ENCODE data around the gene SIPA1L3.
"Not testable (repeated sequence)": the region's sequence is repeated elsewhere in the genome, so short reads cannot be mapped to it uniquely, and the experiment has no call there.

Gene SIPA1L3

DNA sequence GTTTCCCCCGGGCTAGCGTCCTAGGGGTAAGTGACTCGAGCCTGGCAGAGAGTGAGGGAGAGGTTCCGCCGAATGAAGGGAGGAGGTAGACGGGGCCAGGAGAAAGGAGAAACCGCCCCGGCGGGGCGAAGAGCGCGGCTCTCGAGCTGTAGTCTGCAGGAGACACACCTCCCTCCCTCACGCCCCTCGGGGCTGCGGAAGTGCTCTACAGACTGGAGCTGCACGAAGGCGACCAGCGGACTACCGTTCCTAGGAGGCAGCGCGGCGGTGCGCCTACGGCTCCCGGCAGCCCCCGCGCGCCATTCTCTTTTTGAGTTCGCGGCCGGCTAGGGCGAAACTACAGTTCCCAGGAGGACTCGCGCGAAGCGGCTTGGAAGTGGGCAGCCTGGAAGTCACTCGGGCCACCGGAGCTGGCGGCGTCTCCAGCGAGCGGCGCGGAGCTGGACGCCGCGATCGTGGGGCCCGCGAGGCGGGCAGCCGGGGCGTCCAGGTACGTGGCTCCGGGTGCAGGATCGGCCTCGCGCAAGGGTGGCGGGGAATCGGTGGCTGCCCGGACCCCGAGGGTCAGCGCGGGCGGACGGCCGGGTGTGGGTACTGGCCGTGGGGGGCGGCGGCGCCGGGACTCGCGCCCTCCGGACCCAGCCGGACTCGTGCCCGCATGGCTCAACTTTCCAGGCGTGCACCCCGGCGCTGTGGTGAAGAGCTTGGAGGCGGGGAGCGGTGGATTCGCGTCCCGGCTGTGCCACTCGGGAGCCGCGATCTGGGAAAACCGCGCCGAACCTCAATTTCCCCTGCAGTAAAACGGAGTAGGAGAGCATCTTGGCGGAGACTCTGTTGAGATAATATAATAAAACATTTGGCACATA lies at the start of gene SIPA1L3:
SIPA1L3 (plus strand) TSS at position 340 of the 866 bp plus-strand sequence. CDS start 174,358 bp downstream, outside the sequence.
- peak; percentile 95 for DNase-seq (ENCODE audit: low spot score)

GRCh38 chr19:37864501-37864900 lies 42.5 kb upstream of the SIPA1L3 start:
- no peak for DNase-seq (ENCODE audit: low spot score)

GRCh38 chr19:37865930-37866329 lies 41.1 kb upstream of the SIPA1L3 start:
- not testable (repeated sequence) for DNase-seq (ENCODE audit: low spot score)

DNA sequence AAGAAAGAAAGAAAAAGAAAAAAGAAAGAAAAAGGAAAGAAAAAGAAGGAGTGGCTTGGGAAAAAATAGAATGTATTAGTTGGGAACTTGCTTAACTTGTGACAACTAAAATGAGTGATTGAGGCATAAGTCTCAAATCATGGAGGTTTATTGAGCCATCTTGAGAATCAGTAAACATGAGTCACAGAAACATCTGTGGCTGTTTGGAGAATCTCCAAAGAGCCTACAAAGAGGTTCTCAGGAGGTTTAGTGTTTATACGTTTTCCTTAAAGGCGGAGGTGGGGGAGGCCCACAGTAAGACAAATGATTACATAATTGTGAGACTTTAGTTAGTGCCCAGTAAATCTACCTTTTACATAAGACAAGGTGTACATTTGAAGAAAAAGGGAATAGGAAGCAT lies 39.2 kb upstream of the SIPA1L3 start:
- no peak for DNase-seq (ENCODE audit: low spot score)

DNA sequence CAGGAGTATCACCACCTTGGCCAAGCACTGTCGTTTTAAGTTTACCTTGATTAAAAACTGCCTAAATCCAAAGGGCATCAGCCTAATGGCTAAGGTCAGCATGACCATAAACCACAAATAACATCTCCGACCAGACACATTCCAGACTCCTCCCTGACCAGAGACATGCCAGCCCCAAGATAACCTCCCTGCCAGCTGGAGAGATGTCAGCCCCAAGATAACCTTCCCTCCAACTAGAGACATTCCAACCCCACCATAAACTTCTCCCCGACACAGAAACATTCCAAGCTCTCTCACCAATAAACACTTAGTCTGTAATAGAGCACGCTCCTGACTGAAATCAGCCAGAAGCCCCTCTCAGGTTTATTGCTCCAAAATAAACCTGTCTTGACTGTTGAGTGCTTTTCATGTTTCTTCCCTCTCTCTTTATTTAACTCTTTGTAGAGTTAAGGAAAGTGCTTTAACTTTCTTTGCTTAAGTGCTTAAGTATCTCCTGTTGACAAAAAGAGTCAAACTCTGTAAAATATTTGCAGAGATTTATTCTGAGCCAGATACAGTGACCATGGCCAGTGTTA lies 37.2 kb upstream of the SIPA1L3 start:
- DNase-seq (ENCODE audit: low spot score) = no peak

DNA sequence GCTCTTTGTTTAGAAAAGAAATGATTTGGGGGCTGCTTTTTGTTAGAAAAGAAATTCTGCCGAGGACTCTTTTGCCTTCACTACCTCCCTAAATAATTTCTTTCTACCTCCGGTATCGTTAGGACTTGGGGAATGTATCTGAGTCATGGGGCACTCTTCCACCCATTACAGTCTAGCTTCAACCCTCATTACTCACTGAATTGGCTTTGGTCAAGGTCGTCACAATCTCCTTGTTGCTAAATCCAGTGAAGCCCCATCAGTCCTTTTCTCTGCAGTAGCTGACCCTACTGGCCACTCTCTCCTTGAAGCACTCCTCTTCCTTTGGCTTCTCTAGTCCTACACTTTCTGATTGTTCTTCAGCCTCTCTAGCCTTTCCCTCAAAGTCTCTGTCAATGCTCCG lies 34.6 kb upstream of the SIPA1L3 start:
- no peak for DNase-seq (ENCODE audit: low spot score)

DNA sequence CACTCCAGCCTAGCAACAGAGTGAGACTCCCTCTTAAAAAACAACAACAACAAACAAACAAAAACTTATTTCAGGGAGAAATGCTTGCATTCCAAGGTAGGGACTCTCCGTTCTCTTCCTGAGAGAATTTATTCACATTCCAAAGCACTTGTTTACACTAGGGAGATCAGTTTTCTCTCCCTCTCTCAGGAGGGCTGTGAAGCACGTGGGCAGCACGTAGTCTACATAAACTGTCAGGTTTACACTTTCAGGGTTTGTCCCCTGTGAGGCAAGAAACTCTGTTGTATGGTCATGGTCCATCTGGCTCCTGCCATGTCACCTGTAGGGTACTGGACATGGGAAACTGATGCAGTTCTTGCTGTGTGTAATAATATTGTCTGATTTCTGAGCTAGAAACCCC lies 32.2 kb upstream of the SIPA1L3 start:
- DNase-seq (ENCODE audit: low spot score) = no peak

DNA sequence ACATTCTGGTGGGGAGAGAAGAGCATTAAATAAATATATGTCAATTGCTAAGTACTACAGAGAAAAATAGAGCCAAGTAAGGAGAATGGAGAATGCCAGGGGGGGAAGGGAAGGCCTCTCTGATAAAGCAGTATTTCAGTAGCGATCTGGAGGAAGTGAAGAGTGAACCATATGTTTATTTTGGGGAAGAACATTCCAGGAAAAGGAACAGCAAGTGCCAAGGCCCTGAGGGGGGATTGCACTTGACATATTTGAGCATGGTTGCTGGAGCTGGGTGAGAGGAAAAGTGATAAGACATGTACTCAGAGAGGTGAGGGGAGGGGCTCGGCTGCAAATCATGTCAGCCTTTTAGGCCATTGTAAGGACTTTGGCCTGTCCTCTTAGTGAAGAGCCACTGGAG lies 31.0 kb upstream of the SIPA1L3 start:
- DNase-seq (ENCODE audit: low spot score) = no peak

- DNase-seq (ENCODE audit: low spot score) = no peak
Measured at GRCh38 chr19:37877147-37877546, 29.9 kb upstream of the SIPA1L3 start.

DNA sequence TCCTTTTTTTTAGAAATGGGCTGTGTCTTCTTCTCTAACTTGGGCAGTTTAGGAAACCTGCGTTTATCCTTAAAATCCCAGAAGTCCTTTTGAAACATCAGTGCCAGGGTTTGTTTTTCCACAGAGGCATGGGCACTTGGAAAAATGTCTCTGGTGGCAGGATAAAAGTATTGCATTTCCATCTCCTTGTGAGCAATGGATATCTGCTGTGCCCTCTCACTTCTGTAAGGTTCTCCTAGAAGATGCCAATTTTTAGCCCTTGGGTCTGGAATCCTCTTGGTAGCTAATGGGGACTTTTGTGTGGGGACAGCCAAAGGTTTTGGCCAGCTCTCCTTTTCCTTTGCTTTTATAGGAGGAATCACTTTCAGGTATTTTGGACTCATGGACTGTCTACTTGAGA lies 21.6 kb upstream of the SIPA1L3 start:
- no peak for DNase-seq (ENCODE audit: low spot score)

DNA sequence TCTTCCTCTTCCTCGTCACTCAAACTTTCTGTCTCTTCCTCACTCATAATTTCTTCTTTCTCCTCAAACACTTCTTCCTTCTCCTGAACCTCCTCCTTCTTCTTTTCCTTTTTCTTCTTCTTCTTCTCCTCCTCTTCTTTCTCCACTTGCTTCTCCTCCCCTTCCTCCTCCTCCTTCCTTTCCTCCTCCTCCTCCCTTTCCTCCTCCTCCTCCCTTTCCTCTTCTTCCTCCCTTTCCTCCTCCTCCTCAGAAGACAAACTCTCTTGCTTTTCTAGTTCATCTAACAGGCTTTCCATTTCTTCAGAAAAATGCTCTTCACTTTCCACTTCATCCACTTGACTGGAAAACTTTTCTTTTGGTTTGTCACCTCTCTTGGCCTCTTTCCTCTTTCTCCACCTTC lies 20.4 kb upstream of the SIPA1L3 start:
- no peak for DNase-seq (ENCODE audit: low spot score)

DNA sequence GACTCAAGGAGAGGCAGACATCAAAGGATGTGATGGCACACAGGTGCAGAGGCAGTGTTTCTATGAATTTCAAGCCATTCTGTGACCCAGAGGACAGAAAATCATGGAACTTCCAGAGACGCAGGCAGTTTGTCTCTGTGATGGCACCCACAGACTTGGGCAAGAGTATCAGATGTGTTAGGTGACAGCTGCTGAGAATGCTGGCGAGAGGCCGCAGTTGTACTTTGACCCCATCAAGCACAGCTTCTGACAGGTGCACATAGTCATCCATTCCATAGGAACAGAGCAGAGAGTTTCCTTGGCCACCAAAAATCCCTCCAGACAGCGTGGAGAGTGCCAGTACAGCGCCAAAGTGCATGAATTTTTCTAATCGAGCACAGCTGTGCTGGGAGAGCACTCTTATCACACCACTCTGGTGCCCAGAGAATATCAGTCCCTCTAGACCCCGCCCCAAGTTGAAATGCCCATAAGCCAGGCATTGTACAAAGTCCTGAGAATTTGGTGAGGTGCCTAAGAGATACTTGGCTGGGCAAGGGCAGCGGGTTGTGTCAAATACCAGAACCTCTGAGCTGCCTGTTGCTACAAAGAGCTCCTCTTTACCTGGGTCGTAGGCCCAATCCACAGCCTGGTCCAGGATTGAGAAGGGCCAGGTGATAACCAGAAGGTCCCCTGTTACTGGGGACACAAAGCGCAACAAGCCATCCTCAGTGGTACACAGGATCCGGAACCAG lies 13.0 kb upstream of the SIPA1L3 start:
- no peak for DNase-seq (ENCODE audit: low spot score)

DNA sequence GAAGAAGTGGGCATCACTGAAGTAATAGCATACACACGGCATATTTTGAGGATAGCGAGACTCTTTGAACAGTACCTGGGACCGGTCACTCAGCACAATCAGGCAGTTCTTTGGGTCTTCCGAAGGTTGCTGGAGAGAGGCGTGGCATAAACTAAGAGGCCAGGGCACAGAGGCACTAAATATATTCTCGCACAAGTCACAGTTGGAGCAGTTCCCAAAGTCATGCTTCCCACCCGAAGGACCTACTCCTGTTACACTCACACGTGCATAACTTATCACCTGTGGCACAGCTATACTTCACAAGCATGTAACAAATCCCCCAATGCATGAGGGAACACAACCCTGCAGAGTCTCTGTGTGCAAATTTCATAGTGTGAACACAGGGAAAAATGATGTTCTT lies 10.8 kb upstream of the SIPA1L3 start:
- DNase-seq (ENCODE audit: low spot score) = no peak

GRCh38 chr19:37899453-37899852 lies 7.6 kb upstream of the SIPA1L3 start:
- no peak for DNase-seq (ENCODE audit: low spot score)

GRCh38 chr19:37899966-37900365 lies 7.0 kb upstream of the SIPA1L3 start:
- no peak for DNase-seq (ENCODE audit: low spot score)

- peak; percentile 83 for DNase-seq (ENCODE audit: low spot score)
Measured at GRCh38 chr19:37902668-37903067, 4.3 kb upstream of the SIPA1L3 start.

GRCh38 chr19:37903096-37903495 lies 3.9 kb upstream of the SIPA1L3 start:
- no peak for DNase-seq (ENCODE audit: low spot score)

- DNase-seq (ENCODE audit: low spot score) = peak; percentile 24
Measured at GRCh38 chr19:37905946-37906868, 801 bp upstream of the SIPA1L3 start, which contains the start of gene WDR87. TSS of gene WDR87 (minus strand) at chr19:37906594. CDS start at chr19:37898239, 8,355 bp downstream.

GRCh38 chr19:37907735-37908455 lies 887 bp downstream of the SIPA1L3 start:
- no peak for DNase-seq (ENCODE audit: low spot score)

DNA sequence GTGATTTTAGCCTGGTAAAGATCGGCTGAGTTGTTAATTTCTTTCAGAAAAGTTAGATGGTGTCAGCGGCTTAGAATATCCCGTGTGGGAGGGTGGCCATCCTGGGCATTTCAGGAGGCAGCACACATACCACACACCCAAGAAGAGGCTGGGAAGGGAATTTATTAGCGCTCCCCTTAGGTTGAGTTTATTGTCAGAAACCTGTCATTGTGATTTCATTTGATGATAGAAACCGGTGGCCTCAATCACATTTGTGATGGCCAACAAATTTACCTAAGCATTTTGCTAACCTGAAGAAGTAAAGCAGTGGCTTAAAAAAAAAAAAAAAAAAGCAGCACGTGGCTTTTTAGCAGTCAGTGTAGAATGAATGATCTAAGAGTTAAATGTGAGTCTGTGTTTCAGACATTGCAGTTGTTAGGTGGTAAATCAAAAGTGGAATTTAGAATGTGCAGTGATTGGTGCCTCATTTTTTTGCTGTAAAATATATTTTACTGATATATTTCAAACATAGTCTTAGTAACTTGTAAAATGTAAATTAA lies 2.7 kb downstream of the SIPA1L3 start:
- no peak for DNase-seq (ENCODE audit: low spot score)

GRCh38 chr19:37914908-37915307 lies 7.9 kb downstream of the SIPA1L3 start:
- DNase-seq (ENCODE audit: low spot score) = no peak

Measured in activated CD4-positive, alpha-beta T cell treated with anti-CD3 and anti-CD28 coated beads, Interleukin-2, Interleukin-4, amounts not matched to agents 100 ng/mL and 50 ng/mL, durations not matched to agents 16 hours and 8 hours (primary cell).